D721Med (cell line): ENCODE results near the gene DIP2C.

Source experiments
- DNase-seq: peaks from one replicate; pipeline ENCODE4 v3.0.0; 2011; ENCODE audit warnings: low spot score; ENCODE audit not compliant: insufficient read length
- FAIRE-seq: peaks from 2 replicates; lab custom pipeline; 2011; peaks lifted over from hg19 to GRCh38; lab: Jason Lieb, UNC
- TF ChIP-seq, protein P1 (sequence below): IDR thresholded peaks from 2 replicates; pipeline ENCODE4 v1.5.1; 2012; ENCODE audit warnings: mild to moderate bottlenecking, control low read depth; ENCODE audit not compliant: insufficient read depth; ENCODE audit errors: missing control alignments

DIP2C gene, protein sequence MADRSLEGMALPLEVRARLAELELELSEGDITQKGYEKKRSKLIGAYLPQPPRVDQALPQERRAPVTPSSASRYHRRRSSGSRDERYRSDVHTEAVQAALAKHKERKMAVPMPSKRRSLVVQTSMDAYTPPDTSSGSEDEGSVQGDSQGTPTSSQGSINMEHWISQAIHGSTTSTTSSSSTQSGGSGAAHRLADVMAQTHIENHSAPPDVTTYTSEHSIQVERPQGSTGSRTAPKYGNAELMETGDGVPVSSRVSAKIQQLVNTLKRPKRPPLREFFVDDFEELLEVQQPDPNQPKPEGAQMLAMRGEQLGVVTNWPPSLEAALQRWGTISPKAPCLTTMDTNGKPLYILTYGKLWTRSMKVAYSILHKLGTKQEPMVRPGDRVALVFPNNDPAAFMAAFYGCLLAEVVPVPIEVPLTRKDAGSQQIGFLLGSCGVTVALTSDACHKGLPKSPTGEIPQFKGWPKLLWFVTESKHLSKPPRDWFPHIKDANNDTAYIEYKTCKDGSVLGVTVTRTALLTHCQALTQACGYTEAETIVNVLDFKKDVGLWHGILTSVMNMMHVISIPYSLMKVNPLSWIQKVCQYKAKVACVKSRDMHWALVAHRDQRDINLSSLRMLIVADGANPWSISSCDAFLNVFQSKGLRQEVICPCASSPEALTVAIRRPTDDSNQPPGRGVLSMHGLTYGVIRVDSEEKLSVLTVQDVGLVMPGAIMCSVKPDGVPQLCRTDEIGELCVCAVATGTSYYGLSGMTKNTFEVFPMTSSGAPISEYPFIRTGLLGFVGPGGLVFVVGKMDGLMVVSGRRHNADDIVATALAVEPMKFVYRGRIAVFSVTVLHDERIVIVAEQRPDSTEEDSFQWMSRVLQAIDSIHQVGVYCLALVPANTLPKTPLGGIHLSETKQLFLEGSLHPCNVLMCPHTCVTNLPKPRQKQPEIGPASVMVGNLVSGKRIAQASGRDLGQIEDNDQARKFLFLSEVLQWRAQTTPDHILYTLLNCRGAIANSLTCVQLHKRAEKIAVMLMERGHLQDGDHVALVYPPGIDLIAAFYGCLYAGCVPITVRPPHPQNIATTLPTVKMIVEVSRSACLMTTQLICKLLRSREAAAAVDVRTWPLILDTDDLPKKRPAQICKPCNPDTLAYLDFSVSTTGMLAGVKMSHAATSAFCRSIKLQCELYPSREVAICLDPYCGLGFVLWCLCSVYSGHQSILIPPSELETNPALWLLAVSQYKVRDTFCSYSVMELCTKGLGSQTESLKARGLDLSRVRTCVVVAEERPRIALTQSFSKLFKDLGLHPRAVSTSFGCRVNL (N-terminal part only)

DNA sequence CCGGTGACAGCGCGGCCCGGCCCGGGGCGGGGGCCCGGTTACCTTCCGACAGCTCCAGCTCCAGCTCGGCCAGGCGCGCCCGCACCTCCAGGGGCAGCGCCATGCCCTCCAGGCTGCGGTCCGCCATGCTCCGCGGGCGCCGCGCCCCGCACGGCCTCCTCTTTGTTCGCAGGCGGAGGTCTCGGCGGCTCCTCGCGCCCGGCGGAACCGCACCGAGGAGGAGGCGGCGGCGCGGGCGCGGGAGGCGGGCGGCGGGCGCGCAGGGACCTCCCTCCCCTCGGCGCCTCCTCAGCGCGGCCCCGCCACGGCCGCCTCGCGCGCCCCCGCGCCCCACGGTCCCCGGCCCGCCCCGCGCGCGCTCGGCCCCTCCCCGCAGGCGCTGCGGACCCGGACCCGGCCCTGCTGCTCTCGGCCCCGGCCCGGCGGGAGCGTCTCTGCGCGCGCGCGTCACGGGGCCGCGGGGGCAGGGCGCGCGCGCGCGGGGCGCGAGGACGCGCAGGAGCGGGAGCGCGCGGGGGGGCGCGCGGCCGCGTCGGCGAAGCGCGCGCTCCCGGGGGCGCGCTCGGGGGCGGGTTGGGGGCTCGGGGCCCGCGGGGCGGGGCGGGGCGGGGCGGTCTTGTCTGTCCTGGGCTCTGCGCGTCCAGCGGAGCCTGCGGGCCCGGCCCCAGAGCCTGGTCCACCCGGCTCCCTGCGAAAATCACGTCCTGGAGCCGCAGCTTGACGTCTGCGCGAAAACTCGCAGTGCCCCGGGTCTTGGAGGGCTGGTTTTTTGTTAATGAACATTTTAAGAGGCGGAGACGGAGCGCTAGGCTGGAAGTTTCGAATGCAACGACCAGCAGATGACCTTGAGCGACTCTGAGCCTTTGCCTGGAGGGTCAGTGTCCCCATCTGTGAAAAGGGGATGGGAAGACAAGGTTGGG is at the start of gene DIP2C:
TSS of gene DIP2C (minus strand) at position 217 of the 920 bp plus-strand sequence. CDS start at position 127, 90 bp downstream.
- DNase-seq = peak; percentile 92
- FAIRE-seq = no peak
- TF ChIP-seq, protein P1, sequence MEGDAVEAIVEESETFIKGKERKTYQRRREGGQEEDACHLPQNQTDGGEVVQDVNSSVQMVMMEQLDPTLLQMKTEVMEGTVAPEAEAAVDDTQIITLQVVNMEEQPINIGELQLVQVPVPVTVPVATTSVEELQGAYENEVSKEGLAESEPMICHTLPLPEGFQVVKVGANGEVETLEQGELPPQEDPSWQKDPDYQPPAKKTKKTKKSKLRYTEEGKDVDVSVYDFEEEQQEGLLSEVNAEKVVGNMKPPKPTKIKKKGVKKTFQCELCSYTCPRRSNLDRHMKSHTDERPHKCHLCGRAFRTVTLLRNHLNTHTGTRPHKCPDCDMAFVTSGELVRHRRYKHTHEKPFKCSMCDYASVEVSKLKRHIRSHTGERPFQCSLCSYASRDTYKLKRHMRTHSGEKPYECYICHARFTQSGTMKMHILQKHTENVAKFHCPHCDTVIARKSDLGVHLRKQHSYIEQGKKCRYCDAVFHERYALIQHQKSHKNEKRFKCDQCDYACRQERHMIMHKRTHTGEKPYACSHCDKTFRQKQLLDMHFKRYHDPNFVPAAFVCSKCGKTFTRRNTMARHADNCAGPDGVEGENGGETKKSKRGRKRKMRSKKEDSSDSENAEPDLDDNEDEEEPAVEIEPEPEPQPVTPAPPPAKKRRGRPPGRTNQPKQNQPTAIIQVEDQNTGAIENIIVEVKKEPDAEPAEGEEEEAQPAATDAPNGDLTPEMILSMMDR = no peak

DNA sequence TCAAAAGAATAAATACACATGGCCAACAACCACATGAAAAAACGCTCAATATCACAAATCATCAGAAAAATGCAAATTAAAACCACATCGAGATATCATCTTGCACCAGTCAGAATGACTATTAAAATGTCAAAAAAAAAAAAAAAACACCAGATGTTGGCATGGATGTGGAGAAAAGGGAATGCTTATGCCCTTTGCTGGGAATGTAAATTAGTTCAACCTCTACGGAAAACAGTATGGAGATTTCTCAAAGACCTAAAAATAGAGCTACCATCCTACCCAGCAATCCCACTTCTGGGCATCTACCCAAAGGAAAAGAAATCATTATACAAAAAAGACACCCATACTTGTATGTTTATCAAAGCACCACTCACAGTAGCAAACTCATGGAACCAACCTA is 45.0 kb upstream of the DIP2C start:
- DNase-seq (no peak), FAIRE-seq (no peak)
- TF ChIP-seq, protein P1 = no peak

DNA sequence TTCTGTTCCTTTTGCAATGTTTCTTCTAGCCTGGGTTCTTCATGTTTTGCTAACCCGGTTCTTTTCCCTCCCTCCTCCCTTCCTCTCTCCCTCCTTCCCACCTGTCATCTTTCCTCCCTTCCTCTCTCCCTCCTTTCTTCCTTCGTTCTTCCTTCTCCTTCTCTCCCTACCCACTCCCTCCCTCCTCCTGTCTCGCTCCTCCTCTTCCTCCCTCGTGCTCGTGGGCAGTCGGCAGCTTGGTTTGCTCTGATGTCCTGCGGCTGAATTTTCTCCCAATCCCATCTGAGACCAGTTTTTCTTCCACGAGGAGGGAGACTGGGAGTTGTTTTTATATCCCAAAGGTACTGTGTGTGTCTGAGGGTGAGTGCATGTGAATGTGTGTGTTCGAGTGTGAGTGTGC is 43.6 kb upstream of the DIP2C start:
- TF ChIP-seq, protein P1 = no peak
- no peak for FAIRE-seq
- no peak for DNase-seq

DNA sequence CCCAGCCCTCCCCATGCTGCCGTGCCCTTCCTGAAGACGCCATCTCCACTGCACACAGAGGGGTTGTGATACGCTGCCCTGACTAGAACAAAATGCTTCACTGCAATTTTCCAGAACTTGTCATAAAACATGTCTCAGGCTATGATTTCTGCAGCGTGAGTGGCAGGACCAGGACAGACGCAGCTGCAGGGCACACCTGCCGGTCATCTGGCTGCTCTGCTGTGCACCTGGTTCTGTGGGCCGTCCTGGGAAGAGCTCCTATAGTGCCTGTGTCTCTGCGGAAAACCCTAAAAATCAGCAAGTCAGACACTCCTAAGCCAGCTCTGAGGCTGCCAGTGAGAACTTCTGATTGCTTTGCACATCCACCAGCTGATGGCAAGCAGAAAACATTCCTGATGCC is 39.7 kb upstream of the DIP2C start:
- no peak for FAIRE-seq
- DNase-seq = no peak
- TF ChIP-seq, protein P1 = no peak

DNA sequence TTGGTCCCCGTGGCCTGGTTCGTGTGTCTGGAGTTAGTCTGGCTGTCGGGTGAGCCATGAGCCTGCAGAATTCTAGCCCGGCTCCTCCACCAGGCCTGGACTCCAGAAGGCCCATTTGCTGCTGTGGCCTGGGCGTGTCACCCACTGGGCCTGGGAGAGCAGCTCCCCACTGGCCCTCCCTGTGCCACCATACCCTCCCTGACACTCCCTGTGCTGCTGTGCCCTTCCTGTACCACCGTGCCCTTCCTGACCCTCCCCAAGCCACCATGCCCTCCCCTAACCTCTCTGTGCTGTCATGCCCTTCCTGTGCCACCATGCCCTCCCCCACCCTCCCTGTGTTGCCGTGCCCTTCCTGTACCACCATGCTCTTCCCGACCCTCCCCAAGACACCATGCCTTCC is 39.1 kb upstream of the DIP2C start:
- FAIRE-seq (no peak), DNase-seq (no peak)
- TF ChIP-seq, protein P1 = no peak
